Measurements from ENCODE around the gene PAK1.
"Not testable (repeated sequence)": the region's sequence is repeated elsewhere in the genome, so short reads cannot be mapped to it uniquely, and the experiment has no call there.

The PAK1 gene

GRCh38 chr11:77473801-77474683 lies at the start of gene PAK1:
Gene PAK1 (minus strand): TSS chr11:77474094. CDS start chr11:77392520, 81,574 bp downstream.
- DNase-seq (ENCODE audit: low spot score): peak; percentile 86

DNA sequence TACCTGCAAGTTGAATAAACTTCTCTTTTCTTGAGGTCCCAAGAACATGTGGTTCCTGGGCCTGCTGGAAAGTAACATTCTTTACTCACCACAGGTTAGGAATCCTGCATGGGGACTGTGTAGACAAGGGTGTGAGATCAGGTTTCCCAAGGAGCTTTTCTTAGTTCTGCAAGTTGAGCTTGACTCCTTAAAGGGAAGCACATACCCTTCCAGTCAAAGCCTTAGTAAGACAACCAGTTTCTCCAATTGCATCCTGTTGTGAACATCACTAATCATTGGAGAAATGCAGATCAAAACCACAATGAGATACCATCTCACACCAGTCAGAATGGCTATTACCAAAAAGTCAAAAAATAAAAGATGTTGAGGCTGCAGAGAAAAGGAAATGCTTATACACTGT lies 48.3 kb upstream of the PAK1 start:
- DNase-seq (ENCODE audit: low spot score): no peak

- DNase-seq (ENCODE audit: low spot score): no peak
Observed at GRCh38 chr11:77519847-77520246, 46.0 kb upstream of the PAK1 start.

DNA sequence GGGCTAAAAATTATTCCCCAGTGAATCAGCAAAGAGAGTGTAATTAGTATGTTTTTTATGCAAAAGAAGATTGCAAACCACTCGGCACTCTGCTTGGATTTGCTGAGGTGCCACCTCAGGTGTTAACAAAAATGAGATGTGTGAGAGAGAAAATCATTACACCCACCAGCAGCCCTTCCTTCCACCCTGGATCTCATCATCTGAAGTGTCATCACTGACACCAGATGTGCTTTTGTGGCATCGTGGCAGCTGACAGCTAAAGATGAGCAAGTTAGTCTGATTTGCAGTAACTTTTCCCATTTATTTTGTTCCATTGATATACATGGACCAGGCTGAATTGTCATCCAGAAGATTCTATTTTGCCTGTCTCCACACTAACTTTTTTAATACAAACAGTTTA lies 44.6 kb upstream of the PAK1 start:
- no peak for DNase-seq (ENCODE audit: low spot score)

DNA sequence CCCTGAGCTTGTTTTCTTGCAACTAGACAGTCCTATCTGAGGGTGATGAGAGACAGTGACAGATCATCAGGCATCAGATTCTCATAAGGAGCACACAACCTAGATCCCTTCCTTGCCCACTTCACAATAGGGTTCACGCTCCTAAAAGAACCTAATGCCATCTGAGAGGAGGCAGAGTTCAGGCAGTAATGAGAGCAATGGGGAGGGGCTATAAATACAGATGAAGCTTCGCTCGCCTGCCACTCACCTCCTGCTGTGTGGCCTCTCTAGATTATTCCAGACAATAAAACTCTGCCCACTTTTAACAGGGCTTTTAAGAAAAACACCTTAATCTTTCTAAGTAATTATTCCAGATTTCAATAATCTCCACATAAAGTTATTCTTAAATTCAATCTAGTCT lies 43.9 kb upstream of the PAK1 start:
- DNase-seq (ENCODE audit: low spot score): no peak

- no peak for DNase-seq (ENCODE audit: low spot score)
Observed at GRCh38 chr11:77517226-77517625, 43.3 kb upstream of the PAK1 start.

- peak; percentile 70 for DNase-seq (ENCODE audit: low spot score)
Observed at GRCh38 chr11:77515483-77515882, 41.6 kb upstream of the PAK1 start.

DNA sequence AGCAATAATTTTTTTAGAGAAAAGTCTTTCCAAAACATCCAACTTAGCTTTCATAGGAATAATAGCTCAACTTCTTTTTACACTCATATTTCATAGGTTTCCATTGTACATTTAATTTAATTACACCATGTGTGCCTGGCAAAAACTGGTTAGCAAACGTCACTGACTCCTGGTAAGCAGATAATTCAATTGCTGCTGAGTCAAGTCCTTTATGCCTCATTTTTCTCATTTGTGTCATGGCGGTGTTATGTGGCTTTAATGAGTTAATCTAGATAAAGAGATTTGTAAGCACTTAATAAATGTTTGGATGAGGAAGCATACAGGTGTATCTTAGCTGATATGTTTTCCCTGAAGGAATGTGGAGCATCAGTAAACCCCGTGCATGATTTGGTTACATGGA lies 41.2 kb upstream of the PAK1 start:
- DNase-seq (ENCODE audit: low spot score): no peak

DNA sequence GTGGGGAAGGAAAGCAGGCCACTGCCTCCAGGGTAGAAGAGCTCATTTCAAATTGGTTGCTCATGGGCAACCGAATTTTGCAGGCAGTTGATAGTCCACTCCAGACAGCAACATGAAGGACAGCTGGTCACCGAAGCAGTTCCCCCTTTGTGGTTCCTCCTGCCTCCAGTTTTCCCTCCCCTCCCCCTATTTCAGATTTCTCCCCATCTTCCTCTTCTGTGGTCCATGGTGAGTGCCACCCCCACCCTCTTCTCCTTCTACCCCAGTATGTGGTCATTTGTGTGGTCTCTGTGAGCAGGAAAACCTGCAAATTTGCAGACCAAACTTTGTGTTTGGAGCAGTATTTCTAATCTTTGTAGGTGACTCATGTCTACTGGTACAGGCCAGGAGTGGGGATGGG lies 38.2 kb upstream of the PAK1 start:
- no peak for DNase-seq (ENCODE audit: low spot score)

DNA sequence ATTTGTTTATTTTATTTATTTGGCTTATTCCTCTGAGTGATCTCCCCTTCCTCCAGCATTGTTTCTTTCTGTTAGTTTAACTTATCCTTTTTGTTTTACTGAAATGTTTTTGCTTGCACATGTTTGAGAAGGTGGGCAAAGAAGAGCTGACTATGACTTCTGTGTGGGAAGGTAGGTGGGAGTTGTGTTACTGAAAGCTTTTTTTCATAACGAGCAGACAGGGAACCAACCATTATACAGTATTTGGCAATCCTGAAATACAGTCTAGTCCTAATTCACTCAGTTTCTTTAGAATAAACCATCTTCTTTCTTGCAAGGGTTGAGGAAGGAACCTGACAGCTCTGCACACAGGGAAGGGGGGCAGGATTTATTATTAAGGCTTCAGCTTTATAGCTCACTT lies 37.0 kb upstream of the PAK1 start:
- DNase-seq (ENCODE audit: low spot score): no peak

DNA sequence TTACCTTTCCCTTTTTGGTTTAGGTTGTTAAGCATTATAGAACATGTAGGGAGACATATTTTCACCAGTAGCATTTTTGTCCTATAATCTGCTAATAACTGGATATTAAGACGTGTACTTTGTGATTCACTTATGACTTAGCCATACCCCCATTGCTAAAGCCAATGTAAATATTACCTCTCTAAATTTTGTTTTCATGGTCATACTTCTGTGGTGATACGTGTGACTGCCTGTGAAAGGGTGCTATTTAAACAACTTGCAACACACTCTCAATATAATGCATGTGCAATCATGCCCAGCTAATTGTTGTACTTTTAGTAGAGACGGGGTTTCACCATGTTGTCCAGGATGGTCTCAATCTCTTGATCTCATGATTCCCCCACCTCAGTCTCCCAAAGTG lies 36.2 kb upstream of the PAK1 start:
- no peak for DNase-seq (ENCODE audit: low spot score)

DNA sequence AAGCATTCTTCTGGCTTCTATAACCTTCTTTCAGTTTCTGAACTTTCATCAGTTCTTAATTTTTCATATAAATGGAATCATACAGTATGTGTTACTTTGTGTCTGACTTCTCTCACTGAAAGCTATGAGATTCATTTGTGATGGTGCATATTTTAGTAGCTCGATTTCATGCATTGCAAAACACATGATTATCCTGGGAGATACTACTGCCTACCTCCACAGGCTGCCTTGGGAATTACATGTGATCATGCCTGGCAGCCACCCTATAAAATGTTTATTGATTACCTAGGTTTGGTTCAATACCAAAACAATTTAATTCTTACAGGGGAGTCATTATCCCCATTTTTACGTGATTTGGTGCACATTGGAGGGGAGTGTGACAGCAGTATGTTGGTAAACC lies 34.1 kb upstream of the PAK1 start:
- DNase-seq (ENCODE audit: low spot score): no peak

DNA sequence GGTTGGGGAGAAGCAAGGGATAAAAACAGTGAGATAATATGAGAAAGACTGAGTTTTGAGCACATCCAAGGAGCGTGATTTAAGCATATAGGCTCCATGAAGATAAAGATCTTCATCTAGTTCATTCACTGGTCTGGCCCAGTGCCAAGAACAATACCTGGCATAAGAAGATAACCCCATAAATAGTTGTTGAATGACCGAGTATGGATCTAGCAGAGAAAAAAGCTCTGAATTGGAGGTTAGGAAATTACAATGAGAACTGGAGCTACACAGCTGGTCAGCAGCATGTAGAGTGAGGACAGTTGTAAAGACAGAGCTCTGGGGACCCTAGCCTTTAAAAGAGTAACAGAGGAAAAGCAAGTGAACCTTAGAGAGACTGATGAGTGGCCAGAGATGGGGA lies 33.0 kb upstream of the PAK1 start:
- DNase-seq (ENCODE audit: low spot score): peak; percentile 86

DNA sequence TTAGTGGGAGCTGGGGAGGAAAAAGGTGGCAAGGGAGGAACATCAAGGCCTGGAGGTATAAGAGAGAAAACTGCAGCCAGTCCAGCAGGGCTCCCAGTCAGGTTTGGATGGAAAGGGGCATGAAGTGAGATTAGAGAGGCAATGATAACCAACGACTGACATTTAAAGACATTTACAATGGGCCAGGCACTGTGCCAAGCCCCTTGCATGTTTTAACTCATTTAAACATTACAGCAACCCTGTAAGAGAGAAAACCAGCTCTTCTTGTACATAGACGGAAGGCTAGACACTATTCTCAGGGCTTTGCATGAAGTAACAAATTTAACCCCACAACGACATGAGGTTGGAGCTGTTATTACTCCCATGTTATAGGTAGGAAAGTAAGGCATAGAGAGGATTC lies 32.1 kb upstream of the PAK1 start:
- no peak for DNase-seq (ENCODE audit: low spot score)

DNA sequence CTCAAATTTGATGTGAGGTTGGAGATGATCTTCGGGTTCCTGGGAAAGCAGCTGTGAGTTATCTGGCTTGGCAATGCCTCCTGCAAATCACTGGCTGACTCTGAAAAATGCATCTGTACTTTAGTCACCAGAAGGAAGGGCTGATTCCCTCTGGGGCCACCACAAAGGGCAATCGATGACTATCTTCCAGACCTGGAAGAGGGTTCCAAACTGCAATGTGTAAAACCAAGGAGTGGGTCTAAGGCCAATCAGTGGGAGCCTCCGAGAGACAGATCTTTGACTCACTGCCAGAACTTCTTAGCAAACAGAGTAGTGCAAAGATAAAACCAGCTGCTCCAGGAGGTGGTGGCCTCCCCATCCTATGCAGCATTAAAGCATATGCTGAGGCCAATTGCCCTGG lies 29.1 kb upstream of the PAK1 start:
- peak; percentile 12 for DNase-seq (ENCODE audit: low spot score)

DNA sequence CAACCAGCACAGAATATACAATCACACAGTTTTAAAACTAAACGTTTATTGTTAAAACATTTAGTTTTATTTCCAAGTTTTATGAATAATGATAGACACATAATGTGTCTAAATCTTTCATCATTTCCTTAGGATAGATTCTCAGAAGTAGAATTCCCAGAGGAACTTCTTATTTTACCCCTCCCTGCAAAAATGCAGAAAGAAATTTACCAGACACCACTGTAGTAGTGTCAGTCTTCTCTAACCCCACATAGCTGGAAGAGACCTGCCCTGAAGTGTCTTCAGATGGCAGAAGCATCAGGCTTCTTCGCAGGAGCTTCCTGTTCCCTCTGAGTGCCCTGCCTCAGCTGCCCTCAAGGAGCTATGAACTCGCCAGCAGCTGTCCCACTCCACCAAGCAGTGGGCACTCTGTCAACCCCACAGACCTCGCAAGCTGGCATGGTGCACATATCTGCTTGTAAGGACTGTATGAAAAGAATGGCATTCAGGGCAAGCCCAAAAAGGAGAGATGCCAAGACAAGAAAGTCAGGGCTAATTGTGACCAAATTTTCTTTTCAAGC lies 28.5 kb upstream of the PAK1 start:
- DNase-seq (ENCODE audit: low spot score): no peak

- no peak for DNase-seq (ENCODE audit: low spot score)
Observed at GRCh38 chr11:77501758-77502157, 27.9 kb upstream of the PAK1 start.

DNA sequence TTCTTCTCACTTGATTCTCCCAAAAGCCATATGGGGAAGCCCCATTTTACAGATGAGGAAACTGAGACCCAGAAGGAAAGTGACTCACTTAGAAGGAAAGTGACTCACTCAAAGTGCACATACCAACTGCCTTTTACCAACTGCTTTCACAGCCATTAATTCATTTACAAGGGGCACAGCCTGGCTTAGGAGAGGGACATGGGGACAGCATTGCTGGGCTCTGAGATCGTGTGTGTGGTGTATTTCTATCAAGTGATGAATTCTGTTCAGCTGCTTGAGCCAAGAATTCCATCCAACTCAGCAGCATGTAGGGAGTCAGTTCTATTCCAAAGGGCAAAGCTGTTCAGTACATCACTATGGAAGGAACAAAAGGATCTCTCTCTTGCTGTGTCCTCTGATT lies 23.5 kb upstream of the PAK1 start:
- DNase-seq (ENCODE audit: low spot score): no peak

- DNase-seq (ENCODE audit: low spot score): no peak
Observed at GRCh38 chr11:77495526-77495925, 21.6 kb upstream of the PAK1 start.

- not testable (repeated sequence) for DNase-seq (ENCODE audit: low spot score)
Observed at GRCh38 chr11:77490035-77490434, 16.1 kb upstream of the PAK1 start.

- no peak for DNase-seq (ENCODE audit: low spot score)
Observed at GRCh38 chr11:77487790-77488189, 13.9 kb upstream of the PAK1 start.

DNA sequence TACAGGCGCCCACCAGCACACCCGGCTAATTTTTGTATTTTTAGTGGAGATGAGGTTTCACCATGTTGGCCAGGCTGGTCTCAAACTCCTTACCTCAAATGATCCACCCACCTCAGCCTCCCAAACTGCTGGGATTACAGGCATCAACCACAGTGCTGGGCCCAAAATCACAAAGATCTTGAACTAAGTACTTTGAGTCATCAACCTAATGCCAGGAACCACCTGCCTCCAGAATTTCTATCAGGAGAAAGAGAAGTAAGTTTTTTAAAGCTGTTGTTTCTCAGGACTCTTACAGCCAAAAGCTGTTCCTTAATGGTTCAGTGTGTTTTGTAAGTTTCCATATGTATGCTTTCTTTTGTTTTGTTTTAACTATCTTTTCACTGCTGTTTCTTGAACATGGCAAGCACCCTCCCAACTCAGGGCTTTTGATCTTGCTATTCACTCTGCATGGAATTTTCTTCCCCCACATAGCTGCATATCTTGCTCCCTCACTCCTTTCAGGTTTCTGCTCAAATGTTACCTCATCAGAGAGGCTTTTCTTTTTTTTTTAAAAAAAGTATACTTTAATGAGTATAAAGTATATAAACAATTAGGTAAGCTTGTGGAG lies 6.0 kb upstream of the PAK1 start:
- no peak for DNase-seq (ENCODE audit: low spot score)

DNA sequence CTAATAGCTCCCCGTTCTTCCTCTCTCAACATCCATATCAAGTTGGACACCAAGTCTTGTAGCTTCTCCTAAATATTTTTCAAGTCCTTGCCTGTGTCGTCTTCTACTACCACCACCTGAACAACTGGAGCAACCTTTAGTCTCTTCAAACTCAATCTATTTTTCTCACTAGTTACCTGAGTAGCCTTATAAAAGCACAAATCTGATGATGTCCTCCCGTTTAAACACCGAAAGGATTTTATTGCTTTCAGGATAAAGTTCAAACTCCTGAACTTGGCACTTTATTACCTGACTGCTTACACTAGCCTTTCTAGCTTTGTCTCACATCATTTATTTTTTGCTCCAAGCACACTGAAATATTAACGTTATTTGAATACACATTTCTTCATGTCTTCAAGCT lies 1.3 kb upstream of the PAK1 start:
- DNase-seq (ENCODE audit: low spot score): peak; percentile 19

DNA sequence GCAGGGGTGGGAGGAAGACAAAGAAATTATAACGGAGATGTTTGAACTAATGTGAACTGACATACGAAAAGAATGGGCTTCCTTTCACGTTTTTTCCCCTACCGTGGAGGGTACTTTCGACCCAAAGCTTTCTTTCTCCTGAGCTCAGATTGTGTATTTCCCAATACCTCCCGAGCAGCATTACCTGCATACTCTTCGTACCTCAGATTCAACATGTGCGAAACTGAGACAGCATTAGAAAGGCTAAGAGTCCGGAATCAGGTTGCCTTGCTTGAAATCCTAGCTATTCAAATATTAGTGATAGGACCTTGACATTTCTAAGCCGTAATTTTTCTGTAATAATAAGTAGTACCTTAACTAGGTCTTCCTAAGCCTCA lies 778 bp upstream of the PAK1 start:
- DNase-seq (ENCODE audit: low spot score): no peak

Data from LoVo (cell line).